ENCODE measurements around the gene TMEM178A.

GRCh38 chr2:39625193-39625926, 40.4 kb upstream of the TMEM178A start:
- no peak for TF ChIP-seq POLR2A (IDR thresholded peaks at IDR 0.05)
- TF ChIP-seq EP300 (IDR thresholded peaks at IDR 0.05; ENCODE audit: low read depth): no peak

All from transverse colon (tissue), 1 donor.